ENCODE data around the gene MANBA. TPM values are rescaled to one million over a fixed set of nuclear protein-coding genes. Genes with fewer than 3 reads are reported as not detected.

MANBA gene
- 10 to 100 TPM; 13.6 to 14.5 TPM for total RNA-seq

DNA sequence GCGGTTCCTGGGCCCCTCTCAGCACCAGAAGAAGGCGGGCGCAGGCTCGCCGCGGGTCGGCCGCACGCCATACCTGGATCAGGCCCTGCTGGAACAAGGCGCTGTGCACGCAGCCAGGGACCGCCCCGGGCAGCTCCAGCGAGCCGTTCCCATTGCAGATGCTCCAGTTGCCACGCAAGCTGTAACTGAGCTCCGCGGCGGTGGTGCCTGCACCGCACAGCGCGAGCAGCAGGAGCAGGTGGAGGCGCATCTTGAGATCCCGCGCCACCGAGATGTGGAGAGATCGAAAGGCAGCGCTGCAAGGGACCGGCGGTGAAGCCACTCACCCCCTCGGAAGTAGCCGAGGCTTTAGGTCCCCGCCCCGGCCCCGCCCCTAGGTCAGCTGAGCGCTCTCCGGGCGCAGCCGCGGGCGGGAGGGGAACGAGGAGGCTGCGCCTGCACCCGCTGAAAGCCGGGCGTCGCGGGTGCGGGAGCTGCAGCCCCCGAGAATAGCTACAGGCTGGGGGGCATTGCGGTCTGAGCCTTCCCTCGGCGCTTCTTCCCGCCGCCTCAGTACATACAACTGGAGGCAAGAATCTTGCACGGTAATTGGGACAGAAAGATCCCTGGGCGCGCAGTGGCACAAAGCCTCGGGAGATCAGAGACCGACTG is at the start of gene MANBA:
TSS of gene MANBA (minus strand) at position 324 of the 651 bp plus-strand sequence. CDS start at position 250, 74 bp downstream.
- peak; percentile 89 for DNase-seq
- Mint-ChIP-seq H3K4me3 (peak within 1 kb of the TSS; percentile 99), H3K36me3 (ENCODE audit: low read depth) (peaks cover 20% of the 10 kb centered on the region), H3K9me3 (no peaks in the 10 kb centered on the region), H3K27me3 (peaks cover 8% of the 10 kb centered on the region), H3K27ac (peak within 1 kb of the TSS; percentile 81), H3K4me1 (peaks cover 26% of the 10 kb centered on the region)
- ChIA-PET CTCF (interaction anchor here (0.6 to 1.3 kb wide), 8 partner anchors 8 to 416 kb away, joined by 3 to 5 read pairs (median 4); partner anchors contain the start of gene SLC39A8), POLR2A (interaction anchor here (0.6 to 2.8 kb wide), 27 partner anchors 8 to 416 kb away, joined by 3 to 35 read pairs (median 4); partner anchors contain the start of genes CISD2, NFKB1 and UBE2D3)

DNA sequence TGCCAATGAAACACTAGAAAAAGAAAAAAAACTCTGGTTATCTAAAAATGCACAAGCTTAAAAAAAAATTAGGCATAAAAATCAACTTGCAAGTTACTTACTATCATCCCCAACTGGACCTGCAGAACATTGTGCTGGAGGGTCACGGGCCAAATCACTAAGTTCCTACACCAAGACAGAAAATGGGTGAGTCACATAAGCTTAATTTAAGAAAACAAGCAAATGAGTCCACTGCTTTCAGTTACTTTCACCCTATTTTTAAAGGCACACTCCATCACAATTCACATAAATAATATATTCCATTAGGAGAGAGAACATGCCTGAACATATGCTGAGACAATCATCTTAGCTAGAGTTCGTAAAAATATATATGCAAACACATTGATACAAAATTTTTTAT is 48.9 kb upstream of the MANBA start:
- no peak for DNase-seq
- H3K4me3 Mint-ChIP-seq = no peak overlapping the region
- CTCF ChIA-PET = interaction anchor here (0.9 to 1.2 kb wide), 3 partner anchors 8 to 389 kb away, joined by 3 to 4 read pairs (median 3); partner anchors contain the start of gene MANBA
- H3K27me3 Mint-ChIP-seq = no peaks in the 10 kb centered on the region
- POLR2A ChIA-PET = interaction anchor here (0.7 to 5.2 kb wide), 6 partner anchors 8 to 82 kb away, joined by 3 to 43 read pairs (median 4); partner anchors contain the start of gene UBE2D3
- no peak overlapping the region for H3K27ac Mint-ChIP-seq
- H3K36me3 Mint-ChIP-seq (ENCODE audit: low read depth) = peaks cover 71% of the 10 kb centered on the region
- no peaks in the 10 kb centered on the region for H3K9me3 Mint-ChIP-seq
- H3K4me1 Mint-ChIP-seq = peaks cover 63% of the 10 kb centered on the region

DNA sequence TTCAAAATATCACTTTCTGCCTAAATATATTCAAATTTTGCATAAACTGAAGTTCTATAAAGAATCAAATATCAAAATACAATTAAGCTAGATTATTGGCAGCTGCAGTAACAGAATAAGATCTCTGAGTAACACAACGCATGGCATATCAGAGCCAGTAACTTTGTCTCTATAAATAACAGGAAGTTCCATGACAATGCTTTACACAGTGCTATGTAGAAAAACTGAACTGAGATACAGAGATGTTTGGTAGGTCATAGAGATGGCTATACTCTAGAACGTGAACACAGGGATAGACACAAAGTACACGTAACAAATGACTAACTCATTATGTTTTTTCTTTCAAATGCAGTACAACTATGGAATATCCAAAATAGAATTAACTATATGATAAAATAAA is 48.4 kb upstream of the MANBA start:
- Mint-ChIP-seq H3K27ac (no peak overlapping the region), H3K9me3 (no peaks in the 10 kb centered on the region), H3K36me3 (ENCODE audit: low read depth) (peaks cover 69% of the 10 kb centered on the region), H3K4me1 (peaks cover 60% of the 10 kb centered on the region), H3K27me3 (no peaks in the 10 kb centered on the region), H3K4me3 (no peak overlapping the region)
- no peak for DNase-seq
- ChIA-PET CTCF (interaction anchor here (1.0 to 1.2 kb wide), 2 partner anchors 48 to 388 kb away, joined by 3 to 4 read pairs; partner anchors contain the start of gene MANBA), POLR2A (interaction anchor here (0.7 to 5.2 kb wide), 3 partner anchors 15 to 83 kb away, joined by 4 to 43 read pairs (median 37); partner anchors contain the start of gene UBE2D3)

DNA sequence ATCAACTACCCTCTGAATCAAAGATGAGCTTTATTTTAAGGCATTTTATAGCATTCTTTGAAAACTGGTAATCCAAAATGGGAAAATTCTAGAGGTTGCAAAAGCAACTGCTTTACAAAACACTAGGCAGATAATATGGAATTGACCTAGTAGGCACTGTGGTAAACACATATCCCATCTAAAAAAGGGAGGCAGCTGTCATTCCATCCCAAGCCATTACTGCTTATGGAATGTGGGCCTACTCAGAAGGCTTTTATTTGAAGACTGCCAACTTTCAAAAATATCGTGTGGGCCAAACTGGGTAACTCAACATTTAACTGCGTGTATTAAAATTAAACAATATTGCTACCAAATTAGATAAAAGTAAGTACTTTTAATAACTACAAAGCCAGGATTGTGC is 47.2 kb upstream of the MANBA start:
- ChIA-PET CTCF (no interaction called here), POLR2A (no interaction called here)
- no peak overlapping the region for H3K4me3 Mint-ChIP-seq
- H3K27me3 Mint-ChIP-seq = no peaks in the 10 kb centered on the region
- peaks cover 52% of the 10 kb centered on the region for H3K4me1 Mint-ChIP-seq
- no peak for DNase-seq
- H3K36me3 Mint-ChIP-seq (ENCODE audit: low read depth) = peaks cover 66% of the 10 kb centered on the region
- no peaks in the 10 kb centered on the region for H3K9me3 Mint-ChIP-seq
- H3K27ac Mint-ChIP-seq = no peak overlapping the region

DNA sequence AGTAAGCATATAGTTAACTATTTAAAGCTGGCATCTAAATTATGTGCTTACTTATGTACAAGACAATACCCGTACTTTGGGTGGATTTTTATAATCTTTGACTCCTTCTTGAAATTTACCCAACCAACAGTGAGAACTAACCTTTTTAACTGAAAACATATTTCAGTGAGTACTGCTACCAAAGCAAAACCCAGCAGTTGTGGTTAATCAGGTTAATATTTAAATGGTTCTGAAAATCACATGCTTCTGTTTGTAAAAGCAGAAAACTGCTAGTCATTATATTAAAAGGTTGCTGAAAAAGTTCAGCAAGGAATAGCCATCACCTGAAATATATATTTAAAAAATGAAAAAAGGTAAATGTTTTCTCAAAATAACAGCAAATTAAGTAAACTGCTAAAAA is 46.6 kb upstream of the MANBA start:
- Mint-ChIP-seq H3K4me1 (peaks cover 53% of the 10 kb centered on the region), H3K9me3 (no peaks in the 10 kb centered on the region), H3K4me3 (no peak overlapping the region), H3K36me3 (ENCODE audit: low read depth) (peaks cover 68% of the 10 kb centered on the region), H3K27me3 (no peaks in the 10 kb centered on the region), H3K27ac (no peak overlapping the region)
- ChIA-PET POLR2A (interaction anchor here (5.5 kb wide), 1 partner anchor 10 kb away, joined by 27 read pairs; no protein-coding TSS in a partner anchor), CTCF (no interaction called here)
- no peak for DNase-seq

DNA sequence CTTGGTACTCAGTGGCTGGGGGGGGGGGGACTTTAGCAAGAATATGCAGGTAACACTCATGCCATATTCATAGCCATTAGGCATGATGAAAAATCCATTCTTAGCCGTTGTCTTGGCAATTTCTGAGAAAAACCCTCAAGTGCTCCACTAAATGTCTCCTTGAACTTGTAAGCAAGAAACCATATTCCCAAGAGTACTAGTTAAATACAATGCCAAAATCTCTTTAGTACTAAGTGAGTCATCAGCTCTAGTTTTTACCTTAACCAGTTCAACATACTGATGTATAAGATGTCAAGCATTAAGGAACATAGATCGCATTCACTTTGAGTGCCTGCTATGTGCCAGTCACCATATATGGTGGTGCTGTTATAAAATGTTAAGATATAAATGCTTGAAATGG is 39.0 kb upstream of the MANBA start:
- Mint-ChIP-seq H3K4me3 (no peak overlapping the region), H3K27me3 (no peaks in the 10 kb centered on the region), H3K9me3 (no peaks in the 10 kb centered on the region), H3K27ac (no peak overlapping the region), H3K4me1 (peaks cover 7% of the 10 kb centered on the region), H3K36me3 (ENCODE audit: low read depth) (peaks cover 80% of the 10 kb centered on the region)
- CTCF ChIA-PET = no interaction called here
- POLR2A ChIA-PET = no interaction called here
- DNase-seq = no peak

DNA sequence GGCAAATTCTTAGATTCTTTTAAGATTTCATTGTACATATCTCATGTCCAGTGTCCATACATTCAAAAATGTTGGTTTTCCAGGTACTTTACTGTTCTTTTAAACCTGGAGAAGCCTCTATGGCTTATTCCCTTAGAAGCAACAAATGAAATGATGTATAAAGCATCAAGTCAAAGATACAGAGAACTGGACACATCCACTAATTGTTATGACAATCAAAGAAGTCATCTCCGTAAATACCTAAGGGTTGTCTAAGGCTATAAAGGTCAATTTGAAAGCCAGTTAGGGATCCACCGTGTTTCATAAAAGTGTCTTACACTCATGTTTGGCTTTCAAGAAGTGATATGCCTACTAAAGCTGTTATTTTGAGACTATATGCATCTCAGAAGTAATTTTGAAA is 34.2 kb upstream of the MANBA start:
- H3K27me3 Mint-ChIP-seq = no peaks in the 10 kb centered on the region
- no peak for DNase-seq
- H3K27ac Mint-ChIP-seq = no peak overlapping the region
- peaks cover 79% of the 10 kb centered on the region for H3K36me3 Mint-ChIP-seq (ENCODE audit: low read depth)
- no peaks in the 10 kb centered on the region for H3K9me3 Mint-ChIP-seq
- CTCF ChIA-PET = no interaction called here
- no peak overlapping the region for H3K4me3 Mint-ChIP-seq
- POLR2A ChIA-PET = interaction anchor here (0.8 to 1.6 kb wide), 2 partner anchors 33 to 74 kb away, joined by 3 to 4 read pairs; partner anchors contain the start of genes CISD2 and UBE2D3
- H3K4me1 Mint-ChIP-seq = peaks cover 17% of the 10 kb centered on the region

DNA sequence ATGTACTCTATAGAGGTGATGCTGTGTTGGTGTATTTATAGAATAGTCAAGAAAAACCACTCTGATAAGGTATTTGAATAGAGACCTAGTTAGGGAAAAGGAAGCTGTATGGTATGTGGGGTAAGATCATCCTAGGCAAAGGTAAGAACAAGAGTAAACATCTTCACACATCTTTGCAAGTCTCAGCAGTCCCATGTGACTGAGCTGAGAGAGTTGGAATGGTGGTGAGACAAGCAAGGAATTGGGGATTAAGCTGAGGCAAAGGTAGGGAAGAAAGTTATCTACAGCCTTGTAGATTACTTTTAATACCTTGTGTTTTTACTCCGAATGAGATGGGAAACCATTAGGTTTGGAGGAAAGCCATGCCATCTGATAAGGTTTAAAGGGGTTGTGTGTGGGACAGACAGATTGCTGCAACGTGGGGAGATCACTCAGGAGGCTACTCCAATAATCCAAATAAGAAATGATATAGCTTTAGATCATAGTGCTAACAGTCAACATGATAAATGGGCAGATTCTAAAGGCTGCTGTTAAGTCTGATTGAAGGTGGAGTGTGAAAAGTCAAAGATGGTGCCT is 31.7 kb upstream of the MANBA start:
- CTCF ChIA-PET = interaction anchor here (1.2 kb wide), 1 partner anchor 291 kb away, joined by 3 read pairs; the partner anchor contains the start of gene NFKB1
- peaks cover 59% of the 10 kb centered on the region for H3K36me3 Mint-ChIP-seq (ENCODE audit: low read depth)
- no peak for DNase-seq
- H3K4me3 Mint-ChIP-seq = no peak overlapping the region
- no peaks in the 10 kb centered on the region for H3K27me3 Mint-ChIP-seq
- H3K4me1 Mint-ChIP-seq = peaks cover 21% of the 10 kb centered on the region
- H3K27ac Mint-ChIP-seq = no peak overlapping the region
- H3K9me3 Mint-ChIP-seq = no peaks in the 10 kb centered on the region
- POLR2A ChIA-PET = interaction anchor here (0.9 to 2.5 kb wide), 6 partner anchors 17 to 344 kb away, joined by 3 to 10 read pairs (median 3); partner anchors contain the start of genes MANBA and UBE2D3

DNA sequence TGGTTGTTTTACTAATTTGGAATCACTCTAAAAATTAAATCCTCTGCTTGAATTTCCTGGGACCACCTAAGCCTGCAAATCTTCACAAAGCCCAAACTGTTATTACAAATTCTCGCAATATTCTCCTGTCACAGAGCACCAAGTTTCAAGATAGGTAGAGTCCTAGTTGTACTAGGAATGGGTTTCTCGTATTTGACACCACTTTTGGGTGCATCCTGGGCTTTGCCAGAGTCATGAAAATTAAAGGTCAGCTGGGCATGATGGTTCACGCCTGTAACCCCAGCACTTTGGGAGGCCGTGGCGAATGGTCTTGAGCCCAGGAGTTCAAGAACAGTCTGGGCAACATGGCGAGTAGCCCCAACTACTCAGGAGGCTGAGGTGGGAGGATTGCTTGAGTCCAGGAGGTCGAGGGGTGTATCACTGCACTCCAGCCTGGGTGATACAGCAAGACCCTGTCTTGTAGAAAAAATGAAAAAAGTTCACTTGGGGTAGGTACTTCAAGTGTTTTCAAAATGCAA is 30.6 kb upstream of the MANBA start:
- ChIA-PET CTCF (interaction anchor here (1.2 to 1.4 kb wide), 2 partner anchors 31 to 290 kb away, joined by 3 read pairs; partner anchors contain the start of gene NFKB1), POLR2A (interaction anchor here (1.3 to 2.6 kb wide), 3 partner anchors 25 to 31 kb away, joined by 3 to 11 read pairs (median 4); partner anchors contain the start of gene MANBA)
- no peak overlapping the region for H3K4me3 Mint-ChIP-seq
- peaks cover 48% of the 10 kb centered on the region for H3K36me3 Mint-ChIP-seq (ENCODE audit: low read depth)
- no peaks in the 10 kb centered on the region for H3K27me3 Mint-ChIP-seq
- no peak overlapping the region for H3K27ac Mint-ChIP-seq
- no peak for DNase-seq
- peaks cover 21% of the 10 kb centered on the region for H3K4me1 Mint-ChIP-seq
- H3K9me3 Mint-ChIP-seq = no peaks in the 10 kb centered on the region

DNA sequence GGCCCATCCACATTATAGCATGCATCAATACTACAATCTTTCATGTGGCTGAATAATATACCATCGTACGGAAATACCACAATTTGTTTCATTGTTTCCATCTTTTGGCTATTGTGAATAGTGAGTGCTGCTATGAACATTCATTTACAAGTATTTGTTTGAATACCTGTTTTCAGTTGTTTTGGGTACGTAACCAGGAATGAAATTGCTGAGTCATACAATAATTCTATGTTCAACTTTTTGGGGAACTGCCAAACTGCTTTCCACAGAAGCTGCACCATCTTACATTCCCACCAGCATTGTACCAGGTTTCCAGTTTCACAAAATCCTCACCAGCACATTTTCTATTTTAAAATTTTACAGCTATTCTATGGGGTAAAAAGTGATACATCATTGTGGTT is 28.5 kb upstream of the MANBA start:
- CTCF ChIA-PET = no interaction called here
- no peaks in the 10 kb centered on the region for H3K27me3 Mint-ChIP-seq
- no peak overlapping the region for H3K4me3 Mint-ChIP-seq
- H3K4me1 Mint-ChIP-seq = peaks cover 17% of the 10 kb centered on the region
- H3K27ac Mint-ChIP-seq = no peak overlapping the region
- no peaks in the 10 kb centered on the region for H3K9me3 Mint-ChIP-seq
- peaks cover 27% of the 10 kb centered on the region for H3K36me3 Mint-ChIP-seq (ENCODE audit: low read depth)
- no peak for DNase-seq
- POLR2A ChIA-PET = interaction anchor here (0.9 to 2.7 kb wide), 5 partner anchors 15 to 444 kb away, joined by 3 to 11 read pairs (median 4); partner anchors contain the start of genes MANBA, SLC39A8 and UBE2D3

DNA sequence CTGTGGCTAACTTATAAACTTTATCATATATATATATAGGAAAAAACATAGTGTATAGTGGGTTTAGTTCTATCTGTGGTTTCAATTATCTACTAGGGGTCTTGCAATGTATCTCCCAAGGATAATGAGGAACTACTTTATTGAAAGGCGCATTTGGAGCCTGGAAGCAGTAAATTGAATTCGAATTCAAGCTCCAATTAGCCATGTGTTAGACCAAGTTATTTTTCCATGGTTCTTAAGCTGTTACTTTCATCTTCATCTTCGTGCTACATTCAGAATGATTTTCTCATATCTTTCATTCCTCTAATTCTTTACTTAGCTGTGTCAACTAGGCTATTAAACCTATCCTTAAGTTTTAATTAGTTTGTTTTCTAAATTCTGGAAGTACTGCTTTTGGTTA is 27.2 kb upstream of the MANBA start:
- Mint-ChIP-seq H3K36me3 (ENCODE audit: low read depth) (peaks cover 18% of the 10 kb centered on the region), H3K4me1 (peaks cover 16% of the 10 kb centered on the region), H3K4me3 (no peak overlapping the region), H3K9me3 (no peaks in the 10 kb centered on the region), H3K27me3 (no peaks in the 10 kb centered on the region), H3K27ac (no peak overlapping the region)
- CTCF ChIA-PET = interaction anchor here (0.6 kb wide), 1 partner anchor 34 kb away, joined by 3 read pairs; no protein-coding TSS in a partner anchor
- DNase-seq = no peak
- POLR2A ChIA-PET = interaction anchor here (0.6 to 2.7 kb wide), 2 partner anchors 25 to 347 kb away, joined by 3 to 7 read pairs; no protein-coding TSS in a partner anchor

DNA sequence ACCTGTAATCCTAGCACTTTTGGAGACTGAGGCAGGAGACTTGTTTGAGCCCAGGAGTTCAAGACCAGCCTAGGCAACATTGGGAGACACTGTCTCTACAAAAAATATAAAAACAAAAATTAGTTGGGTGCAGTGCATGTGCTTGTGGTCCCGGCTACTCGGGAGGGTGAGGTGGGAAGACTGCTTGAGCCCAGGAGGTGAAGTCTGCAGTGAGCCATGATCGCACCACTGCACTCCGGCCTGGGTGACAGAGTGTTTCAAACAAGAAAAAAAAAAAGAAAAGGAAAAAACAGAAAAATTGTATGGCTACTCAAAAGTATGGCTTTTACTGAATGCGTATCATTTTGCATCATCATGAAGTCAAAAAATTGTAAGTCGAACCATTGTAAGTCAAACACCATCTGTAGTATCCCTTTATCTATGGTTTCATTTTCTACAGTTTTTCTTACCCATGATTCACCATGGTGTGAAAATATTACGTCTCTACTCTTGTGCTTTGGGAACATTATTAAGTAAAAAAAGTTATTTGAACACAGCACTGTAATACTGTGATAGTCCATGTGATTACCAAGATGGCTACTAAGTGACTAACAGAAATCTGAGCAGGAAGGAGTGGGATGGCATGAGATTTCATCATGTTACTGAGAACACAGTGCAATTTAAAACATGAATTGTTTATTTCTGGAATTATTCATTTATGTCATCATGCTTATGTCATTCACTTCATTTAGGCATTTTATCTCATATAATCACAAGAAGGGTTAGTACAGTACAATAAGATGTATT is 26.5 kb upstream of the MANBA start:
- Mint-ChIP-seq H3K27me3 (no peaks in the 10 kb centered on the region), H3K27ac (no peak overlapping the region), H3K9me3 (no peaks in the 10 kb centered on the region), H3K4me1 (peaks cover 15% of the 10 kb centered on the region), H3K36me3 (ENCODE audit: low read depth) (peaks cover 11% of the 10 kb centered on the region), H3K4me3 (no peak overlapping the region)
- no peak for DNase-seq
- ChIA-PET CTCF (interaction anchor here (0.6 kb wide), 1 partner anchor 34 kb away, joined by 3 read pairs; no protein-coding TSS in a partner anchor), POLR2A (interaction anchor here (1.1 to 1.5 kb wide), 2 partner anchors 40 to 82 kb away, joined by 3 to 8 read pairs; partner anchors contain the start of genes CISD2 and UBE2D3)
